Transverse colon (tissue), 4 donors: ENCODE data around the gene DNAH1. TPM values are rescaled to one million over a fixed set of nuclear protein-coding genes. Genes with fewer than 3 reads are reported as not detected.

Experiments used
- DNase-seq: peaks from one replicate; pipeline ENCODE4 v3.0.0-alpha.2; 2019
- H3K27ac ChIP-seq, 4 donors: fragments of 200-600 bp; sonication (generic); 2 replicates each; pipeline ENCODE4 v1.5.1; 2016 to 2018; ENCODE audit warnings: inconsistent platforms in 4 of 4
- H3K27me3 ChIP-seq: fragments of 200-600 bp; sonication (generic); 2 replicates; pipeline ENCODE4 v1.5.1; 2017; ENCODE audit warnings: inconsistent platforms
- H3K36me3 ChIP-seq, 4 donors: fragments of 200-600 bp; sonication (generic); 2 replicates each; pipeline ENCODE4 v1.5.1; 2017 to 2019; ENCODE audit warnings: inconsistent platforms in 4 of 4
- H3K4me1 ChIP-seq, 4 donors: fragments of 200-600 bp; sonication (generic); 2 replicates each; pipeline ENCODE4 v1.5.1; 2017 to 2020; ENCODE audit warnings: inconsistent platforms in 4 of 4
- H3K4me3 ChIP-seq, 4 donors: fragments of 200-600 bp; sonication (generic); 1 replicate in 1 of 4; 2 replicates in 3 of 4; pipeline versions ENCODE4 v1.5.1 to v1.6.1; 2017 to 2019; ENCODE audit warnings: inconsistent platforms in 4 of 4
- H3K9me3 ChIP-seq, 2 donors: fragments of 200-600 bp; sonication (generic); 2 replicates each; pipeline ENCODE4 v1.5.1; 2017 to 2019; ENCODE audit warnings: inconsistent platforms in 2 of 2
- EP300 ChIP-seq: sonication (generic); formaldehyde crosslinking; IDR thresholded peaks from one replicate; pipeline ENCODE4 v1.6.1; 2017; ENCODE audit warnings: antibody characterized with exemption, low read depth
- POLR2A ChIP-seq: fragments of 450-650 bp; IDR thresholded peaks from one replicate; pipeline ENCODE4 v1.6.1; 2016; ENCODE audit warnings: antibody characterized with exemption, mild to moderate bottlenecking, moderate library complexity
- POLR2AphosphoS5 ChIP-seq, 3 donors: sonication (generic); formaldehyde crosslinking; IDR thresholded peaks; one replicate each; pipeline ENCODE4 v1.6.1; 2016; ENCODE audit warnings: antibody characterized with exemption in 3 of 3
- WGBS, 2 donors: methylation state at CpG; one replicate each; pipeline ENCODE4 v1.1.5; 2018; ENCODE audit warnings: low coverage in 1 of 2; 5-methylcytosine and 5-hydroxymethylcytosine counted together
- in situ Hi-C, 4 donors: fragments of 200-750 bp; cut with MboI; loops; one replicate each; pipeline versions ENCODE4 v1.15.0 to v1.15.1; 2017; ENCODE audit warnings: low sequenced_read_pairs in 3 of 4, low pct_ligation_motif_present in 1 of 4, low pct_unique_long_range_greater_than_20kb in 1 of 4
- intact Hi-C: fragments of 100-400 bp; cut with DNase I; formaldehyde crosslinking; loops from one replicate; pipeline ENCODE4 v1.15.1; 2023; ENCODE audit warnings: low total_unique reads
- total RNA-seq, 4 donors: library from RNA; depleted of rRNA; stranded (reverse); fragments of >200 nt; gene quantifications; one replicate each; pipeline ENCODE4 v1.1.0, GENCODE V29; 2016
- TF ChIP-seq, protein P1 (sequence below), 5 experiments: fragments of 200-600 bp in 3 of 5; fragments of 450-650 bp in 2 of 5; sonication (generic) in 3 of 5; IDR thresholded peaks; 1 replicate in 2 of 5; 2 replicates in 3 of 5; pipeline ENCODE4 v1.5.1; 2016 to 2017; ENCODE audit warnings: antibody characterized with exemption in 5 of 5, inconsistent platforms in 3 of 5, mild to moderate bottlenecking in 2 of 5, moderate library complexity in 1 of 5

The DNAH1 gene
- total RNA-seq, 4 donors from 2014 or later = 17.6 to 102 (median 26.3) TPM

DNA sequence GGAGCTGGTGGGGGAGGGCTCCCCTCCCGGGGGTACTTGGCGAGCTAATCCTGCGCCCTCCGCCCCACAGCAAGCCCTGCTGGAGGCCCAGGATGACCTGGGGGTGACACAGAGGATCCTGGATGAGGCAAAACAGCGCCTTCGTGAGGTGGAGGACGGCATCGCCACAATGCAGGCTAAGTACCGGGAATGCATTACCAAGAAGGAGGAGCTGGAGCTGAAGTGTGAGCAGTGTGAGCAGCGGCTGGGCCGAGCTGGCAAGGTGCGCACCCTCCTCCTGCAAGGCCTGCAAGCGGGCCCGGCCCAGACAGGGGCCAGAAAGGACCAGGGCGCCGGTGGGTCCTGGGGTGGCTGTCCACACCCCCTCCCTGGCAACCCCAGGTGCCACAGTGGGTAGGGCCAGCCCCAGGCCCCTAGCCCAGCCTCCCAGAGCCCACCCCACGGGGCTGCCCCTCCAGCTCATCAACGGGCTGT lies 72.3 kb downstream of the DNAH1 start:
- 84% methylated on average over 18 of the region's 18 CpGs; no CpG with 5 or more reads in 1 of the 2 donors for WGBS, 2 donors
- no peak for DNase-seq
- TF ChIP-seq POLR2AphosphoS5 (IDR thresholded peaks at IDR 0.05) (no peak), POLR2A (no peak), EP300 (no peak)
- TF ChIP-seq, protein P1, sequence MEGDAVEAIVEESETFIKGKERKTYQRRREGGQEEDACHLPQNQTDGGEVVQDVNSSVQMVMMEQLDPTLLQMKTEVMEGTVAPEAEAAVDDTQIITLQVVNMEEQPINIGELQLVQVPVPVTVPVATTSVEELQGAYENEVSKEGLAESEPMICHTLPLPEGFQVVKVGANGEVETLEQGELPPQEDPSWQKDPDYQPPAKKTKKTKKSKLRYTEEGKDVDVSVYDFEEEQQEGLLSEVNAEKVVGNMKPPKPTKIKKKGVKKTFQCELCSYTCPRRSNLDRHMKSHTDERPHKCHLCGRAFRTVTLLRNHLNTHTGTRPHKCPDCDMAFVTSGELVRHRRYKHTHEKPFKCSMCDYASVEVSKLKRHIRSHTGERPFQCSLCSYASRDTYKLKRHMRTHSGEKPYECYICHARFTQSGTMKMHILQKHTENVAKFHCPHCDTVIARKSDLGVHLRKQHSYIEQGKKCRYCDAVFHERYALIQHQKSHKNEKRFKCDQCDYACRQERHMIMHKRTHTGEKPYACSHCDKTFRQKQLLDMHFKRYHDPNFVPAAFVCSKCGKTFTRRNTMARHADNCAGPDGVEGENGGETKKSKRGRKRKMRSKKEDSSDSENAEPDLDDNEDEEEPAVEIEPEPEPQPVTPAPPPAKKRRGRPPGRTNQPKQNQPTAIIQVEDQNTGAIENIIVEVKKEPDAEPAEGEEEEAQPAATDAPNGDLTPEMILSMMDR (IDR thresholded peaks at IDR 0.05) = no peak
- no peaks in the 10 kb centered on the region for H3K9me3 ChIP-seq
- intact Hi-C loops = no loop called here
- in situ Hi-C loops = no loop called here
- H3K27ac ChIP-seq = no peak overlapping the region
- H3K36me3 ChIP-seq = no peaks in the 10 kb centered on the region
- H3K27me3 ChIP-seq = no peaks in the 10 kb centered on the region
- H3K4me3 ChIP-seq = no peak overlapping the region
- no peaks in the 10 kb centered on the region for H3K4me1 ChIP-seq

DNA sequence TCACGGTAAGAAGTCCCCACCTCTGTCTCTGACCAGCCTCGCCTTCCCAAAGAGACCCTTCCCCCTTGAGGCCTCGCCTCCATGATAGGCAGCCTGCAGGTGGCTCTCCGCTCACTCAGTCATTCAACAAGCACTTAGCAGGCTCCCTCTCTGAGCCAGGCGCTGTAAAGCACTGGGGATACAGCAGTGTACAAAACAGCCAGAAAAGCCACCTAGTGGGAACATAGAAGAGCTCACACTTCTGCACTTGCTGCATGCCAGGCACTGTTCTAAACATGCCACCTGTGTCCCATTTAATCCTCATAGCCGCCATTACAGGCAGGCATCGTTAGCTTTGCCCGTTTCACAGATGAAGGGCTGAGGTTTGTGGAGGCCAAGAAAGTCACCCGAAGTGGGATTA lies 72.8 kb downstream of the DNAH1 start:
- TF ChIP-seq POLR2AphosphoS5 (IDR thresholded peaks at IDR 0.05) (no peak), POLR2A (no peak), EP300 (no peak)
- TF ChIP-seq, protein P1 (IDR thresholded peaks at IDR 0.05) = no peak
- WGBS, 2 donors = 91 to 100% methylated on average over 1 to 9 of the region's 9 CpGs
- in situ Hi-C loops = no loop called here

DNA sequence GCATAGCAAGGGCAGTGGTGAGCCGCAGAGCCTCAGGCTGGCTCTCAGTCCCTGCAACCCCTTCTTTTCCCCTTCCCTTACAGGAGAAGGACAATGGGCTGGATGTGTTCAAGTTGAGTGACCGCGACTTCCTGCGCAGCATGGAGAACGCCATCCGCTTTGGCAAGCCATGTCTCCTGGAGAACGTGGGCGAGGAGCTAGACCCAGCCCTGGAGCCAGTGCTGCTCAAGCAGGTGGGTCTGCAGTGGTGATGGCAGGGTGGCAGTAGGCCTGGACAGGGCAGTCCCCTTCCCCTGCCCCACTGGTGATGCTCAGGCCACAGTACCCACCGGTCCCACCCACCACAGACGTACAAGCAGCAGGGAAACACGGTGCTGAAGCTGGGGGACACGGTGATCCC lies 75.0 kb downstream of the DNAH1 start:
- WGBS, 2 donors = 94% methylated on average over 12 of the region's 12 CpGs; no CpG with 5 or more reads in 1 of the 2 donors
- TF ChIP-seq POLR2A = no peak
- TF ChIP-seq, protein P1 (IDR thresholded peaks at IDR 0.05) = no peak
- no peak for TF ChIP-seq POLR2AphosphoS5 (IDR thresholded peaks at IDR 0.05)
- TF ChIP-seq EP300 = no peak

More for the DNA sequence above, 72.8 kb downstream of the DNAH1 start:
- Histone ChIP-seq H3K27me3 (no peaks in the 10 kb centered on the region), H3K4me1 (no peaks in the 10 kb centered on the region), H3K9me3 (no peaks in the 10 kb centered on the region), H3K4me3 (no peak overlapping the region), H3K36me3 (no peaks in the 10 kb centered on the region), H3K27ac (no peak overlapping the region)
- no peak for DNase-seq
- intact Hi-C loops = no loop called here

DNA sequence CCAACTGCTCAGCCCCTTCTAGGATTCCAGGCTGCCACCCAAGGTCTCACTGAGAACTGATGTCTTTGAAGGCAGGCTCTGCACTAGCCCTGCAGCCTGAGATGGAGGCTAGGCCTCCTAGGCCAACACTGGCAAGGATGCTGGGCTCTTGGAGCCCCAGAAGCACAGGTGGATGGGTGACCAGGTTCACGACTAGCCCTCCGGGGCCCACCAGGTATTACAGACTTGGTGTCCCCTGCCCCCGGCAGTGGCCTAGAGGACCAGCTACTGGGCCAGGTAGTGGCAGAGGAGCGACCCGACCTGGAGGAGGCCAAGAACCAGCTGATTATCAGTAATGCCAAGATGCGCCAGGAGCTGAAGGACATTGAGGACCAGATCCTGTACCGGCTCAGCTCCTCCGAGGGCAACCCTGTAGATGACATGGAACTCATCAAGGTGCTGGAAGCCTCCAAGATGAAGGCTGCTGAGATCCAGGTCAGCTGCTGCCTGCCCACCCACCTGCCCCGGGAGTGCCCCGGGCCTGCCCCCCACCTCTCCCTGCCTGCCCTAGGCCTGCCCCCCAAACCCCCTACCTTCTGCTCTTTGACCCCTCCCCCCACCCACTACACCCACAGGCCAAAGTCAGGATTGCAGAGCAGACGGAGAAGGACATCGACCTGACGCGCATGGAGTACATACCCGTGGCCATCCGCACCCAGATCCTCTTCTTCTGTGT lies 76.3 kb downstream of the DNAH1 start:
- H3K9me3 ChIP-seq = no peaks in the 10 kb centered on the region
- WGBS, 2 donors = 94% methylated on average over 16 of the region's 16 CpGs; no CpG with 5 or more reads in 1 of the 2 donors
- no peaks in the 10 kb centered on the region for H3K36me3 ChIP-seq
- H3K27ac ChIP-seq = no peak overlapping the region
- no peak overlapping the region for H3K4me3 ChIP-seq
- in situ Hi-C loops (no loop called here), intact Hi-C loops (no loop called here)
- no peak for DNase-seq
- H3K27me3 ChIP-seq = no peaks in the 10 kb centered on the region
- no peaks in the 10 kb centered on the region for H3K4me1 ChIP-seq
- TF ChIP-seq POLR2A (no peak), POLR2AphosphoS5 (IDR thresholded peaks at IDR 0.05) (no peak), EP300 (no peak)
- TF ChIP-seq, protein P1 (IDR thresholded peaks at IDR 0.05) = no peak

More for the DNA sequence above, 75.0 kb downstream of the DNAH1 start:
- Histone ChIP-seq H3K4me3 (no peak overlapping the region), H3K27me3 (no peaks in the 10 kb centered on the region), H3K36me3 (no peaks in the 10 kb centered on the region), H3K4me1 (no peaks in the 10 kb centered on the region), H3K27ac (no peak overlapping the region), H3K9me3 (no peaks in the 10 kb centered on the region)
- intact Hi-C loops (loop anchor here (2.0 kb wide), 1 partner anchor 318 kb away; no protein-coding TSS in a partner anchor), in situ Hi-C loops (no loop called here)
- DNase-seq = no peak
